ENCODE measurements around the gene RARB. TPM values are rescaled to one million over a fixed set of nuclear protein-coding genes. Genes with fewer than 3 reads are reported as not detected.

RARB gene
- total RNA-seq, 1 experiment from 2014 or later = 31.3 TPM

GRCh38 chr3:25515171-25515570 lies 87.1 kb downstream of the RARB start:
- Mint-ChIP-seq H3K36me3 (ENCODE audit: insufficient read depth, unreplicated experiment) (no peaks in the 10 kb centered on the region), H3K4me1 (ENCODE audit: low read depth, unreplicated experiment) (no peaks in the 10 kb centered on the region), H3K4me3 (ENCODE audit: low read depth, unreplicated experiment) (no peak overlapping the region), H3K9me3 (ENCODE audit: low read depth, unreplicated experiment) (no peaks in the 10 kb centered on the region), H3K27ac (ENCODE audit: unreplicated experiment) (no peak overlapping the region), H3K27me3 (ENCODE audit: unreplicated experiment) (no peaks in the 10 kb centered on the region)
- CTCF ChIA-PET = no interaction called here
- intact Hi-C loops (cut with micrococcal nuclease; ENCODE audit: unreplicated experiment) = no loop called here
- TF ChIP-seq, protein P1, sequence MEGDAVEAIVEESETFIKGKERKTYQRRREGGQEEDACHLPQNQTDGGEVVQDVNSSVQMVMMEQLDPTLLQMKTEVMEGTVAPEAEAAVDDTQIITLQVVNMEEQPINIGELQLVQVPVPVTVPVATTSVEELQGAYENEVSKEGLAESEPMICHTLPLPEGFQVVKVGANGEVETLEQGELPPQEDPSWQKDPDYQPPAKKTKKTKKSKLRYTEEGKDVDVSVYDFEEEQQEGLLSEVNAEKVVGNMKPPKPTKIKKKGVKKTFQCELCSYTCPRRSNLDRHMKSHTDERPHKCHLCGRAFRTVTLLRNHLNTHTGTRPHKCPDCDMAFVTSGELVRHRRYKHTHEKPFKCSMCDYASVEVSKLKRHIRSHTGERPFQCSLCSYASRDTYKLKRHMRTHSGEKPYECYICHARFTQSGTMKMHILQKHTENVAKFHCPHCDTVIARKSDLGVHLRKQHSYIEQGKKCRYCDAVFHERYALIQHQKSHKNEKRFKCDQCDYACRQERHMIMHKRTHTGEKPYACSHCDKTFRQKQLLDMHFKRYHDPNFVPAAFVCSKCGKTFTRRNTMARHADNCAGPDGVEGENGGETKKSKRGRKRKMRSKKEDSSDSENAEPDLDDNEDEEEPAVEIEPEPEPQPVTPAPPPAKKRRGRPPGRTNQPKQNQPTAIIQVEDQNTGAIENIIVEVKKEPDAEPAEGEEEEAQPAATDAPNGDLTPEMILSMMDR (IDR thresholded peaks at IDR 0.05; ENCODE audit: unreplicated experiment) = no peak
- DNase-seq = no peak
- no TSS peak for BruUV-seq (replicated peaks)

- intact Hi-C loops (cut with micrococcal nuclease; ENCODE audit: unreplicated experiment) = no loop called here
These were observed 93.0 kb downstream of the RARB start for GRCh38 chr3:25520926-25521559.

DNA sequence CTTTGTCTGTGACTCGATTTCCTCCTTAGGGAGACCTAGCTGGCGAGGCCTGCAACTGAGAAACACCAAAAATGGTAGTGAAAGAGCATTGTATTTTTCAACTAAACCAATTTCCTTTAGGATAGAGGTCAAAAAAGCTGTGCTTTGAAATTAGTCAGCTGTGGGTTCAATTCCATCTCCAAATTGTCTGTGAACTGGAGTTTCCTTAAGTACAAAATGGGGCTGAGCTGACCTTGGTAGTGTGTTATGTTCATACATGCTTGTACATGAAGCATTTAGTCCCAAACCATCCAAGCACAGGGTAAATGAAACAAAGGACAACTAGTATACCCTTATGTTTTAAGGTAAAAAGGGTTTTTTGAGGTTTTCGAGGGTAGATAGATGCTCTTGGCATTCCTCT lies 99.3 kb downstream of the RARB start:
- no peak for DNase-seq
- no peaks in the 10 kb centered on the region for H3K4me1 Mint-ChIP-seq (ENCODE audit: low read depth, unreplicated experiment)
- CTCF ChIA-PET = interaction anchor here (0.7 kb wide), 1 partner anchor 411 kb away, joined by 3 read pairs; no protein-coding TSS in a partner anchor
- peaks cover 5% of the 10 kb centered on the region for H3K9me3 Mint-ChIP-seq (ENCODE audit: low read depth, unreplicated experiment)
- no TSS peak for BruUV-seq (replicated peaks)
- no peak overlapping the region for H3K27ac Mint-ChIP-seq (ENCODE audit: unreplicated experiment)
- intact Hi-C loops (cut with micrococcal nuclease; ENCODE audit: unreplicated experiment) = no loop called here
- TF ChIP-seq, protein P1 (IDR thresholded peaks at IDR 0.05; ENCODE audit: unreplicated experiment) = no peak
- no peaks in the 10 kb centered on the region for H3K36me3 Mint-ChIP-seq (ENCODE audit: insufficient read depth, unreplicated experiment)
- H3K4me3 Mint-ChIP-seq (ENCODE audit: low read depth, unreplicated experiment) = no peak overlapping the region
- no peaks in the 10 kb centered on the region for H3K27me3 Mint-ChIP-seq (ENCODE audit: unreplicated experiment)

More at GRCh38 chr3:25520926-25521559, 93.0 kb downstream of the RARB start:
- TF ChIP-seq, protein P1 (IDR thresholded peaks at IDR 0.05; ENCODE audit: unreplicated experiment) = no peak
- Mint-ChIP-seq H3K4me1 (ENCODE audit: low read depth, unreplicated experiment) (no peaks in the 10 kb centered on the region), H3K36me3 (ENCODE audit: insufficient read depth, unreplicated experiment) (no peaks in the 10 kb centered on the region), H3K9me3 (ENCODE audit: low read depth, unreplicated experiment) (no peaks in the 10 kb centered on the region), H3K4me3 (ENCODE audit: low read depth, unreplicated experiment) (no peak overlapping the region), H3K27ac (ENCODE audit: unreplicated experiment) (no peak overlapping the region), H3K27me3 (ENCODE audit: unreplicated experiment) (no peaks in the 10 kb centered on the region)
- no TSS peak for BruUV-seq (replicated peaks)
- DNase-seq = no peak
- CTCF ChIA-PET = interaction anchor here (0.6 kb wide), 1 partner anchor 48 kb away, joined by 5 read pairs; no protein-coding TSS in a partner anchor

DNA sequence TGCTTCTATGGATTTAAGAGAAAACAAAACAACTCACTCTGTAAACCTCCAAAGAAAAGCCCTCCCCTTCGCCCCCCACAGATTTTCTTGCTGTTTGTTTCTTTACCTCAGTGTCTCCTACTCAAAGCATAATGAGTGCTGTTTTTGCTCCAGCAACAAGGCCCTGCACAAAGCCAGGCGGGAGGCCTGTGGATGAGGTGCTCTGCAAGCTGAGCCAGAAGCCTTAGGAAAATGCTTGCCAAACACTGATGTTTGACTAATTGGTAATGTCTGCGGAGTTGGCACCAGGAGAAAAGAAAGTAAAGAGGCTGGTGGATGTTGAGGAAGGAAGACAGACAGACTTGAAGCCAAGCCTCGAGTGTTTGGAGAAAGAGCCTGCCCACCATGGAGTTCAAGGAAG lies 99.7 kb downstream of the RARB start:
- no peak for DNase-seq
- Mint-ChIP-seq H3K9me3 (ENCODE audit: low read depth, unreplicated experiment) (peaks cover 5% of the 10 kb centered on the region), H3K4me3 (ENCODE audit: low read depth, unreplicated experiment) (no peak overlapping the region), H3K4me1 (ENCODE audit: low read depth, unreplicated experiment) (no peaks in the 10 kb centered on the region), H3K27me3 (ENCODE audit: unreplicated experiment) (no peaks in the 10 kb centered on the region), H3K27ac (ENCODE audit: unreplicated experiment) (no peak overlapping the region), H3K36me3 (ENCODE audit: insufficient read depth, unreplicated experiment) (no peaks in the 10 kb centered on the region)
- CTCF ChIA-PET = no interaction called here
- TF ChIP-seq, protein P1 (IDR thresholded peaks at IDR 0.05; ENCODE audit: unreplicated experiment) = no peak
- BruUV-seq (replicated peaks) = no TSS peak
- intact Hi-C loops (cut with micrococcal nuclease; ENCODE audit: unreplicated experiment) = no loop called here
